HepG2 (cell line): Measurements from ENCODE around the gene MGARP. TPM values are rescaled to one million over a fixed set of nuclear protein-coding genes. Genes with fewer than 3 reads are reported as not detected.

Experiments used
- ATAC-seq: fragments of 200-7000 bp; cut with Tn5 transposase; 3 replicates; pipeline ENCODE4 v1.9.1; 2020; ENCODE audit warnings: mild to moderate bottlenecking, moderate library complexity
- BruUV-seq: library from RNA; stranded (reverse); fragments of 400-500 nt; replicated peaks from 2 replicates; lab custom pipeline; 2021; lab: Mats Ljungman, UMichigan
- CTCF ChIA-PET: fragments of 300-600 bp; formaldehyde crosslinking; extraction: SDS; loops from one replicate; lab custom pipeline; 2021; ENCODE audit warnings: low total read pairs, inconsistent platforms, low intra/inter-chr PET ratio; lab: Yijun Ruan, JAX
- POLR2A ChIA-PET: fragments of 350-600 bp; sonication (Branson Sonifier 250); formaldehyde crosslinking; loops from one replicate; lab custom pipeline; 2020; ENCODE audit warnings: antibody characterized with exemption, inconsistent platforms; lab: Yijun Ruan, JAX
- DNase-seq: peaks from one replicate; pipeline ENCODE4 v3.0.0-alpha.2; 2015; ENCODE audit warnings: low spot score
- FAIRE-seq: peaks from 3 replicates; lab custom pipeline; 2011; peaks lifted over from hg19 to GRCh38; lab: Jason Lieb, UNC
- H2AFZ ChIP-seq: one replicate; pipeline ENCODE4 v1.6.1; 2011; ENCODE audit warnings: low read length, inconsistent platforms
- H3K27ac ChIP-seq: fragments of 300-600 bp; 3 replicates; pipeline ENCODE4 v1.8.0; 2011; ENCODE audit warnings: mixed run types, mild to moderate bottlenecking, mixed read lengths, low read length, inconsistent platforms; ENCODE audit not compliant: insufficient read depth; ENCODE audit errors: extremely low read length
- H3K27me3 ChIP-seq, 2 experiments: fragments of 200-600 bp in 1 of 2; 2 replicates in 1 of 2; 3 replicates in 1 of 2; pipeline versions ENCODE4 v1.6.0 to v1.8.0; 2011; ENCODE audit warnings: low read length in 2 of 2, mild to moderate bottlenecking in 2 of 2, moderate library complexity in 2 of 2, inconsistent platforms in 1 of 2; ENCODE audit not compliant: insufficient read depth in 2 of 2, control insufficient read depth in 1 of 2
- H3K36me3 ChIP-seq, 2 experiments: fragments of 200-600 bp in 1 of 2; replicated peaks in 1 of 2; 2 replicates in 1 of 2; 3 replicates in 1 of 2; pipeline versions ENCODE4 v1.5.1 to v1.8.0; 2011; ENCODE audit warnings: low read length in 2 of 2, inconsistent platforms in 1 of 2; ENCODE audit not compliant: insufficient read depth in 2 of 2, control insufficient read depth in 1 of 2
- H3K4me1 ChIP-seq: 2 replicates; pipeline ENCODE4 v1.5.1; 2012; ENCODE audit warnings: low read length, inconsistent platforms; ENCODE audit not compliant: insufficient read depth
- H3K4me2 ChIP-seq: 2 replicates; pipeline ENCODE4 v1.6.0; 2011; ENCODE audit warnings: low read depth, low read length, inconsistent platforms
- H3K4me3 ChIP-seq, 3 experiments: fragments of 200-600 bp in 1 of 3; sonication (generic), shearing (Covaris generic) in 1 of 3; replicated peaks in 1 of 3; 2 replicates each; pipeline ENCODE4 v1.5.1; 2011 to 2016; ENCODE audit warnings: low read length in 3 of 3, inconsistent platforms in 2 of 3, low read depth in 2 of 3, mild to moderate bottlenecking in 2 of 3, control low read depth in 1 of 3, mixed read lengths in 1 of 3; ENCODE audit not compliant: insufficient read depth in 1 of 3
- H3K79me2 ChIP-seq: one replicate; pipeline ENCODE4 v1.6.1; 2011; ENCODE audit warnings: low read length, inconsistent platforms; ENCODE audit not compliant: insufficient read depth
- H3K9ac ChIP-seq: 2 replicates; pipeline ENCODE4 v1.6.0; 2011; ENCODE audit warnings: mild to moderate bottlenecking, low read depth, low read length, inconsistent platforms; ENCODE audit not compliant: insufficient read depth
- H3K9me3 ChIP-seq: 2 replicates; pipeline ENCODE4 v1.5.1; 2012; ENCODE audit warnings: mild to moderate bottlenecking, low read length
- H4K20me1 ChIP-seq: 2 replicates; pipeline ENCODE4 v1.6.0; 2011; ENCODE audit warnings: inconsistent platforms, mild to moderate bottlenecking, low read length, moderate library complexity; ENCODE audit not compliant: insufficient read depth
- HNRNPL ChIP-seq: fragments of 200-400 bp; formaldehyde crosslinking; IDR thresholded peaks from 2 replicates; pipeline ENCODE4 v1.6.1; 2017; ENCODE audit warnings: mild to moderate bottlenecking, low read depth, low read length
- HOMEZ ChIP-seq: IDR thresholded peaks from 2 replicates; pipeline ENCODE4 v1.6.1; 2016; ENCODE audit warnings: low read depth
- KIAA2018 ChIP-seq: sonication (generic); formaldehyde crosslinking; IDR thresholded peaks from 2 replicates; pipeline ENCODE4 v1.5.0; 2020; ENCODE audit warnings: mild to moderate bottlenecking, missing genetic modification reagents, borderline replicate concordance
- KLF15 ChIP-seq: sonication (generic); formaldehyde crosslinking; IDR thresholded peaks from 2 replicates; pipeline ENCODE4 v1.8.1; 2023; ENCODE audit warnings: borderline replicate concordance, mild to moderate bottlenecking, inconsistent platforms, missing genetic modification reagents, mixed read lengths
- KMT2B ChIP-seq: IDR thresholded peaks from 2 replicates; pipeline ENCODE4 v1.6.1; 2016; ENCODE audit warnings: missing genetic modification reagents, missing compliant biosample characterization
- NR2C2 ChIP-seq: sonication (generic); formaldehyde crosslinking; IDR thresholded peaks from 2 replicates; pipeline ENCODE4 v1.4.0; 2020; ENCODE audit warnings: missing genetic modification reagents, mild to moderate bottlenecking, moderate library complexity, borderline replicate concordance
- PRPF4 ChIP-seq: fragments of 200-400 bp; formaldehyde crosslinking; IDR thresholded peaks from 2 replicates; pipeline ENCODE4 v1.6.1; 2016; ENCODE audit warnings: low read length, low read depth; ENCODE audit not compliant: poor library complexity, severe bottlenecking
- RXRB ChIP-seq: IDR thresholded peaks from 2 replicates; pipeline ENCODE4 v1.6.1; 2016; ENCODE audit warnings: borderline replicate concordance, missing genetic modification reagents, missing compliant biosample characterization
- TFE3 ChIP-seq: IDR thresholded peaks from 2 replicates; pipeline ENCODE4 v1.6.1; 2016
- ZNF44 ChIP-seq: sonication (generic); formaldehyde crosslinking; IDR thresholded peaks from 2 replicates; pipeline ENCODE4 v1.5.1; 2020; ENCODE audit warnings: mild to moderate bottlenecking, missing genetic modification reagents
- WGBS: methylation state at CpG from one replicate; pipeline ENCODE4 v1.1.6; 2017; ENCODE audit warnings: low lambda C conversion rate; 5-methylcytosine and 5-hydroxymethylcytosine counted together
- in situ Hi-C: cut with HindIII; loops from 2 replicates; pipeline ENCODE4 v1.10.0; 2017; ENCODE audit warnings: low pct_unique_long_range_greater_than_20kb; ENCODE audit not compliant: extremely low pct_ligation_motif_present
- intact Hi-C: fragments of 100-400 bp; cut with micrococcal nuclease; formaldehyde crosslinking; loops from one replicate; pipeline ENCODE4 v1.10.0; 2022; ENCODE audit not compliant: unreplicated experiment
- polyA plus RNA-seq, 8 experiments: library from polyadenylated mRNA; depleted of rRNA in 3 of 8; stranded (reverse) in 7 of 8; unstranded in 1 of 8; fragments of >200 nt; fragmentation: Illumina TruSeq in 4 of 8; extraction: Trizol in 4 of 8; gene quantifications; 2 replicates each; pipeline versions ENCODE4 v1.2.1 to v1.2.3, GENCODE V29; 2011 to 2016; ENCODE audit warnings: low read depth in 4 of 8, missing spikeins in 1 of 8, mixed read lengths in 1 of 8; ENCODE audit not compliant: insufficient read depth in 1 of 8
- total RNA-seq, 5 experiments: library from RNA; depleted of rRNA; stranded (reverse); fragments of >200 nt; fragmentation: Illumina TruSeq; extraction: Trizol; gene quantifications; 2 replicates each; pipeline ENCODE4 v1.2.3, GENCODE V29; 2016; ENCODE audit warnings: low read depth in 1 of 5

MGARP gene
- total and polyA plus RNA-seq, 2 of the 13 experiments (the other 11 are each of a cell fraction or from before 2014, with no cell fraction given) = 0.11 to 0.13 TPM

- TF ChIP-seq KLF15 (CRISPR knock-in tag) (no peak), HOMEZ (CRISPR knock-in tag) (no peak), PRPF4 (no peak), HNRNPL (no peak), ZNF44 (CRISPR knock-in tag) (no peak)
These were observed 12.7 kb downstream of the MGARP start (continued) for GRCh38 chr4:139267301-139267700.

GRCh38 chr4:139266583-139267257 lies 13.3 kb downstream of the MGARP start:
- FAIRE-seq = peak; percentile 68
- peaks cover 34% of the 10 kb centered on the region for H3K4me1 ChIP-seq
- TF ChIP-seq KMT2B (CRISPR knock-in tag) (0 out of 2 replicates have a peak, but pooled peaks have one; percentile 25), RXRB (CRISPR knock-in tag) (peak; percentile 96), TFE3 (peak; percentile 84), NR2C2 (peak; percentile 80), KIAA2018 (CRISPR knock-in tag) (no peak)

More at GRCh38 chr4:139266583-139267257, 13.3 kb downstream of the MGARP start:
- Histone ChIP-seq H3K27me3 (no peaks in the 10 kb centered on the region), H3K27ac (peak overlapping the region; percentile 35), H4K20me1 (no peaks in the 10 kb centered on the region), H3K9ac (peak overlapping the region; percentile 26; the same call in 1 of the 2 replicates), H3K4me2 (peak overlapping the region; percentile 79), H3K79me2 (no peaks in the 10 kb centered on the region), H3K9me3 (no peaks in the 10 kb centered on the region), H2AFZ (peak overlapping the region; percentile 59), H3K4me3 (peak overlapping the region; percentile 49 to 69 (median 54); a peak in 5 of 6 replicates), H3K36me3 (no peaks in the 10 kb centered on the region)
- CTCF ChIA-PET = no interaction called here
- ATAC-seq (peak; percentile 96), DNase-seq (peak; percentile 54)
- POLR2A ChIA-PET = interaction anchor here (0.9 to 1.9 kb wide), 4 partner anchors 12 to 34 kb away, joined by 3 to 5 read pairs (median 4); partner anchors contain the start of gene NAA15
- 6% methylated on average over 14 of the region's 14 CpGs for WGBS
- in situ Hi-C loops = no loop called here
- intact Hi-C loops = no loop called here
- BruUV-seq = no TSS peak
